Measurements from ENCODE around the gene TOMM40L.

The TOMM40L gene

DNA sequence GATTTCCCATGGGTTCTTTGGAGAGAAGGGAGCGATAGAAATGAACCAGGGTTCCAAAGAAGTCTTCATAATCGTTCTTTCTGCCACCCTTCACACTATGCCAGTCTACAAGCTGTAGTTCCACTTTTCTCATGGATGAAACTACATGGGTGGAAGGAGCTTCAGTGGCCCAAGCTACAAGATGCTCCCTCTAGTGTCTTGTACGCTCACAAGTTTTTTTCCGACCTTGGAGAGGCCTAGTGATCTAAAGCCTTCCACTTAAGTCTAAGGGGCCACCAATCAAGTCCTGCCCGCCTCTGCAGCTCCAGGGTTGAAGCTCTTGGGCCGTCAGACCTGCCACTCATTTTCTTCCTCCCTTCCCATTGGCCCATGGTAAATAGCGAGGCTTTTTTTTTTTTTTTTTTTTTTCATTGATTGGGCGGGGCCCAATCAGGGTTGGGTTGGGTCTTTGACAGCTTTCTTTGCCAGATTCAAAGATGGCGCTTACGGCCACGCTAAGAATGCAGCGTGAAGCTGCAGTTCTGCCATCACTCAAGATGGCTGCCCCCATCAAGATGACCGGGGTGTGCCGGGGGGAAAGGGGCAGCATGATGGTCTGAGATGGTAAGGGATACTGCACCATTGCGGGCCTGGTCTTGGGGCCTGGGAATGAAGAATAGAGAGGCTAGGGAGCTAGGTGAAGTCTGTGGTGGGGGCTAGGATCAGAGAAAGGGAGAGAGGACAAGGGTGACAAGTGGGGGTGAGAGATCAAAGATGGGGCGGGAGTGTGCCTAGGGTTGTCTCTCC, at the start of gene TOMM40L:
TOMM40L (plus strand) TSS at position 527 of the 786 bp plus-strand sequence. CDS start 430 bp downstream, outside the sequence.
- DNase-seq: peak; percentile 91

DNA sequence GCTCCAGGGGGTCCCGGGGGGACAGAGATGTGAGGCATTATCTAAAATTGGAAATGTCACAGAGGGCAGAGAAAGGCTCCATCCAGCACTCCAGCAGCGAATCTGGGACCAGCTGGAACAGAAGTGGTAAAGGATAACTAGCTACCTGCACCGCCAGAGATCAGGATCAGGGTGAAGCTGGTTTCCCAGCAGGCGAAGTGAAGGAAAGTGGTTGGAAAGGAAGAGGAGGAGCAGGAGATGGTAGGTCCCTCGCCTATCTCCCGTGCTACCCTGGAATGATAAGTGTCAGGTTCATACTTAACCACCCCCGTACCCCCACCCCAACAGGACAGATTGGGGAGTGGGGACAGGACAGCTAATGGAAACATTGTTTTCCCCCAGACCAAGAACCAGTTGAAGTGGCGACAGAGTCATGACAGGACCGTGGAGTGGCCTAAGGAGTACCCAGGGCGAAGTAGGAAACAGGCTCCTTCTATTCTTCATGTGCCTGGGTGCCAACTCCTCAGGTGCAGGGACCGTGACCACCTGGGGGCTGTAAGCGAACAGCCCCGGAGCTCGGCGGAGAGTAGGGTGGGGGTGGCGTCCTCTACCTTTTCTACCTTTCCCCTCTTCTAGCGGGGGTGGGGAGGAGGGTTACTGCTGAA, 49.3 kb upstream of the TOMM40L start:
- no peak for DNase-seq

DNA sequence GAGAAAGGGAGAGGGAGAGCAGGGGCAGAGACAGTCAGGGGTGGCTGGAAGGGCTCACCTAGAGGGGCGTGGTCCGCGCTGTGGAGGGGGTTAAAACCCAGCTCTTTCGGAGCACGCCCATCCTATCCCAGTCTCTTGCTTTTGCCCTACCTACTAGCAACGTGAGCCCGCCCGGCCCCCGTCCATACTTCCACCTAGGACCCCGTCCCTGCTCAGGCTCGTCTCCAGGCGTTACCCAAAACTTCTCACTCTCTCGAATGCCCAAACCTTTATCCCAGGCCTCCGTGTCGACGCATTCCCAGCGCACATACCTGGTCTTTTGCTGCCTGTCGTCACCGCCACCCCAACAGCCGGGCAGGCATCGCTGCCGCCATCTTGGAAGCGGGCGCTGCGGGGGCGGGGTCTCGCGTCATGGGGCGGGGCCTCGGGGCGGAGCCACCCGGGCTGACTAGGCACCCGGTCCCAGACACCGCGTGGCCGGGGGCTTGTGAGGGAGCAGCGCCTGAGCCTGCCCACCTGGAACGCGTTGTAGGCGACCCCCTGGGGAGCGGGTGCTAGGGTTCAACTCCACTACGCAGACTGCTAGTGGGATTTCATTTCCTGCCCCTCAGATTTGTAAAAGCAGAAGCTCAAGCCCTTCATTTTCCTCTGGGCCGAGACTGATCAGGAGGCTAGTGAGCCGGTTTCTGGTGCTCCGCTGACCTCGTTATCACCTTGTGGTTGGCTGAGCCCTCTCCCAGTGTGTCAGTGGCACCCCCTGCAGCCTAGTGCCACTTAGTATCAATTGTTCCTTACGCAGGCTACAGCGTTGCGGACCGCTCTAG, 48.5 kb upstream of the TOMM40L start, which contains the start of gene B4GALT3:
B4GALT3 (minus strand) TSS at position 396 of the 824 bp plus-strand sequence. CDS start 1,447 bp downstream, outside the sequence.
- peak; percentile 95 for DNase-seq

DNA sequence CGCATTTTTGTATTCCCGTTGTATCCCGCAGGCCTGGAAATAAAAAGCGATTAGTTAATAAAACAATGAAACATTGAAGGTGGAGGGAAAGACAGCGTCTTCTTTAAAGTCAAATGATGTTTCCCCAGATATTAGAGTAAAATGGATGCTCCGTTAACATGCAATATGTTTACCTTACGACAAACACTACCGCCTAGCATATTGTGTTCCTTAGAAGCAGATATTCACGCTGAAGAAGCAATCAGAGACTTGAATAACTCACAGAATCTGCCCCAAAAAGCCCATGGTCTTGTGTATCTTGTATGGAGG, 48.0 kb upstream of the TOMM40L start:
- DNase-seq: no peak

DNA sequence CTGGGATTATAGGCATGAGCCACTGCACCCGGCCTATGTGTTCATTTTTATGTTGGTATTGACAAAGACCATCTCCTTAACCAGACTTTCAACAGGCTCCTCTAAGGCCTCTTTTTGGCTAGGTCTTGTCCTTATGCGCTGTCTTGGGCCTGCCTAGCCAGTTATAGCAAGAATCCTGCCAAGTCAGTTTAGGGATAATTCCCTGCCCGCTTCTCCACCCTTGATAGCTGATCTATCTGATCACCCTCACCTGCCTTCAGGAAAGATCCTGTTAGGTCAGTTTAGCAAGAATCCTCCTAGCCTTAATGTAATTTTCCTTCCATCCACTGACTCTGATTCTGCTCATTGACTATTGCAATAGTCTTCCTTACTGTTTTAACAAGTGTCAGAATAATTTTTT, 46.2 kb upstream of the TOMM40L start:
- no peak for DNase-seq

DNA sequence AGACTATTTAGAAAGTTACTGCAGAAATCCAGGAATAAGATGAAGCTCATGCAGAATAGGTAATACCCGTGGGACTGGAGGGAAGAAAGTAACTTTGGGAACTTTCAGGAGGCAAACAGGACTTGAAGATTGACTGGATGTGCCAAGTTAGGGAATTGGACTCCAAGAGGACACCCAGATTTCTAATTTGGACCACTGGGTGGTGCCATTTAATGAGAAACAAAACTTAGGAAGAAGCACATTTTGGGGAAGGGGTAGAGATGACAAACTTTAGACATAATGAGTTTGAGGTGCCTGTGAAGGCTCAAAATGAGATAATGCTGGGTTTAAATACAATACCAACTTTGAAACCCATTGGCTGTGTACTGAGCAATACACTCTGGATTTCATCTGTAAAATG, 45.2 kb upstream of the TOMM40L start:
- no peak for DNase-seq

DNA sequence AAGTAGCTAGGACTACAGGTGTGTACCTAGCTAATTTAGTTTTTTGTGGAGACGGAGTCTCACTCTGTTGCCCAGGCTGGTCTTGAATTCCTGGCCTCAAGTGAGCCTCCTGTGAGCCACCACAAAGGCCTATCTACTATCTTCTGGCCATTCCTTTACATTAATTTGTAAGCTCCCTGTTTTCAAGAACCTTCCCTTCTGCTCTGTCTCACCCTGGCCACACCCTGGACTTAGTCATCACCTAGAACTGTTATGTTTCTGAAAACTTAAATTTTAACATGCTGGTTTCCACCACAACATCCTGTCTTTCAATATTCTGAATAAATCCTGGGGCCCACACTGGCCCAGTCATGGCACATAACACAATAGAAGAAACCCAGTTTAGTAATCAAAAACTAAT, 43.6 kb upstream of the TOMM40L start:
- DNase-seq: peak; percentile 76

DNA sequence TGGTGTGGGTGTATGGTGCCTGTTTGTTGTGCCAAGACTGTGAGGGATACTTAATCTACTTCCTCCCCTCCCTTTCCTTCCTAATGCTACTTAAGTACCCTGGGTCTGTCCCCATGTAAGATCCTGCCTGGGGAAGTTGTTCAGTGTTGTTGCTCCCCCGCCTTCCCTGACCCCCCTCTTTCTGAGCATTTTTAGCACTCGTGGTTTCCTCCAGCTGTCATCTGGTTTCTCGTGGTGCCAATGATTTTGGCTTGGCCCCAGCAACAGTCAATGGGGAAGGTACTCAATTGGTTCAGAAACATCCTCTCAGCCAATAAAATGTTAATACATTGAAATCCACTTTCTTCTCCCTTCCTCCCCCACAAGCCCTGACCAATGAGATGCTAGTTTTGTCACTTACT, 40.6 kb upstream of the TOMM40L start:
- peak; percentile 75 for DNase-seq

DNA sequence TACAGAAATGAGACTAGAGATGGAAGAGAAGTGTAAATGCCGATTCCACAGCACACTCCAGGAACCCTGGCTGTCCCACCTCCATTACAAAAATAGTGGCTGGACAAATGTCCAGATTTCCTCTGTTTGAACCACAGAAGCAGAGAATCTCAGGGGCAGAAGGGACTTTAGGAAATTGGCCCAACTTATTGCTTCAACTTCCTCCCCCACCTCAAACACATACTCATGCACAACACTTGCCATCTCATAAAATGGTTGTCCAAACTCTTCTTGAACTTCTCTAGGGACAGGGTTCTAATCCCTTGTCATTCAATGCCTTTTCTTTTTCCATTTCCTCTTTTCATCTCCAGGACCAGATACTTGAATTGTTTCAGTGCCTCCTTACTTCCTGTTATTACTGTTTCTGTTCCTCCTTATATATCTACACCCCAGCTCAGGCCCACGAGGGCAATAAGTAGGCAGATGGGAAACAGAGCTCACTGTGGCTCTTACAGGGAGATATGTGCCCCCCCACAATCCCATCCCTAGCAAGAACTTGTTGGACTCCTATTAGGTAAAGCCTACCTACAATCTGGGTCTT, 40.0 kb upstream of the TOMM40L start:
- DNase-seq: no peak

DNA sequence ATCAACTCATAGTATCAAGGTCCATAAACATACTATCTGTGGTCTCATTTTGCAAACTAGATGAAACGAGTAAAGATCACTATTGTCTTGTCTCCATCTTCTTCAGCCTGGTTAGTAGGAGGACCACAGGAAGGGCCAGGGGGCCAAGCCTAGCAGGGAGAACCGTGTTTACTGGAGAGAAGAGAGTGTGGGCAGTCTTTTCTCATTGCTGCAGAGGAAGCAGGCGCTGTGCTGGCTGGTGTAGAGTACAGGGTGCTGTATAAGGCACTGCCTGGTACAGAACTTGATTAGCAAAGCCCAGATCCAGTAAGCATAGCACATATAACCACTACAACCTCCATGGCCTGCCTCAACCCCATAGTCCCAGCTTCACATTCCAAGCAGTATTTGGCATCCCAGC, 38.5 kb upstream of the TOMM40L start:
- no peak for DNase-seq

DNA sequence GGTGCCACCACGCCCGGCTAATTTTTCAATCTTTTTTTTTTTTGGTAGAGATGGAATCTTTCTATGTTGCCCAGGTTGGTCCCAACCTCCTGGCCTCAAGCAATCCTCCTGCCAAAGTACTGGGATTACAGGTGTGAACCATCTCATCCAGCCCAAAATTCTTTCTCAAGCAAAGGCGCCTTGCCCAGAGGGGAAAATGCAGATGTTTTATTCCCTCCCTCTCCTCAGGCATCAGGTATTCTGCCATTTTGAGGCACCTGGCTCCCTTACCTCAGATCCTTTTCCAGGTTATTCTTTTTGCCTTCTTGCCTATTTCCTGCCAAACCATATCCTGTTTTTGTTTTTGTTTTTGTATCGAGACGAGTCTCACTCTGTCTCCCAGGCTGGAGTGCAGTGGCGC, 37.5 kb upstream of the TOMM40L start:
- no peak for DNase-seq

DNA sequence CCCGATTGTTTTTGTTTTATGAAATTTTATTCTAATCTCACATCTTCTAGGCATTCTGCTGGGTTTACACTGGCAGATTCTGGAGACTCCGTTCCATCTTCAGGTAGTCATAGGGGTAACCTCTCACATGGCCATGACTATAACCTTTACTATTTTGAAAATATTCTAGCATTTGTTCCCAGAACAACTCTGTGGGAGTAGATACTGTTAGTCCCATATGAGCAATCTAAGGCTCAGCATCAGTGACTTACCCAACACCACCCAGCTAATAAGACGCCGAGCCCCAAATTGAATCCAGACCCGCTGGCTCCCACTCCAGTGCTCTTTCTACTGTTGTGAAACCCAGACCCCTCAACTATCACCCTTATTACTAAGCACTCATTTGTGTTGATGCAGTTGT, 36.8 kb upstream of the TOMM40L start:
- DNase-seq: no peak

DNA sequence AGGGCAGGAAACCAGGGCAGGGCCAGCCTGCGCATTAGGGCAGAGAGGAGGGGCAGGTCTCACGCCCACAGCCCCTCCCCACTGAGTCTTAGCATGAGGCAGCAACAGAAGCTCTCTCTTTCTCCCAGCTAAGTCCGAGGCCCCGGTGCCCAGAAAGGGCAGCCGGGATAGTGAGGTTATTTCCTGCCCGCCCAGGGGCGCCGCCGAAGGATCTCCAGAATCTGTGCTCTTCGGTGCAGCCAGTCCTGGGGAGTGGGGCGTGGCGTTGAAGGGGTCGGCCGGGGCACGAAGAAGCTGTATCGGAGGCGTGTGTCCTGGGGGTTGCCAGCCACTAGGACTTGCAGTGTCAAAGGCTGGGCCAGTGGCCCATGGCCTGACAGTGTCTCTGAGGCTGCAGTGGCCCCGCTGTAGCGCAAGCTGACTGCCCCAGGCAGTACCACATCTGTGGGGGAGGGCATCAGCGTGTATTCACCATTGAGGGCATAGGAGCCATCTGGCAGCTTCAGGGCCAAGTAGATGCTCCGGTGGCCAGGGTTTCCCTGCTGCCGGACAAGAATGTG, 34.8 kb upstream of the TOMM40L start:
- no peak for DNase-seq

DNA sequence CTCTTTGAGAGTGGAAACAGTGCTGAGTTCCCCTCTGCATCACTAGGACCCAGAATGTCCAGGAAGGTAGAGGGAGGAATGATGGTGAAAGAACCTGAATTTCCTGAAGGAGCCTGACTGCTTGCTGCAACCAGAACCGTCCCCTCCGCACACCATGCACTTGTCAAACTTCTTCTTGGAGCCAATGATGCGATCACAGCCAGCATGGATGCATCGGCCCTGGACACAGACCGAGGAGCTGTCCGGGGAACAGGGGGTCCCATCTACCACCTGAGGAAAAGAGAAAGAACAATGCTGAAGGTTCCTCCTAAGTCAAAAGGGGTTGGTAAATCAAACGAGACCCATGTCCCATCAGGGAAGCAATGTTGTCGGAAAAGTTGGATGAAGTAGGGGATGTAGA, 33.9 kb upstream of the TOMM40L start:
- no peak for DNase-seq

DNA sequence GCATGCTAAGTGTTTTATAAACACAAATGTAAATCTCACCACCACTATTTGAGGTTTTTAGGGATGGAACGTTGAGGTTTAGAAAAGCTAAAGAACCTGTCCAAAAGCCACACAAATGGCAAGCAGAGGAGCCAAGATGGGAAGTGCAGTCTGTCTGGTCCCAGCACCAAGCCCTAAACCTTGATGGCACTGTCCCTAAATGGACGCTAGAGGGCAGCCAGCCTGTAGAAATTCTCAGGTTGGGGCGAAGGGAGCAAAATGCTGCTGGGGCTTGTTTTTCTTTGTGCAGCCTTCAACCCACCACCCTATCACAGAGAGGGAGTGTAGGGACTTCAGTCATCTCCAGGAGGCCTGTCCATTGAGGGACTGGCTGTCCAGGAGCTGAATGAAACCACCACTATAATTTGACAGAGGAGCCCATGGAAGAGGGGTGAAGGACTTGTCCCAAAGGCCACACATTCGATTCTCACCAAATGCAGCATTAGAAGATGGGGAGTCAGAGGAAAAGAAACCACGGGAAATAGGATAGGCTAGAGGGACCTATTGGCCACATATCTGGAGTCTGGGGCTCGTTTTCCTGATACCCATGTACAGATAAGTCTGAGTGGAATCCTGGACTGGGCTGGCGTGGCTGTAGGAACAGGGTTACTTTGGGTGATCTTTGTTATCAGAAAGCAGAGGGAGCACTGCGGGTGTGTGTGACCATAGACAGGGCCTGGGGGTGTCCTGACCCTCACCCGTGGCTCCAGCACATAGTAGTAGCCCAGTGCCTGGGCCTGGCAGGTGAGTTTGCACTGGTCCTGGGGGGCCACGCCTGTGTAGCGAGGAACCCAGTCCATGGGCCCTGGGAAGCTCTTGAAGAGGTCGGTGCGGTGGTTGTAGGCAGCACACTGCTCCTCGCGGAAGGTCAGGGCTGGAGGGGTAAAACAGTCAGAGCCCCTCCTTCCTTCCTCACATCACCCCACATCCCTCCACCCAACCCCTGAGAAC, 33.1 kb upstream of the TOMM40L start:
- DNase-seq: peak; percentile 75

DNA sequence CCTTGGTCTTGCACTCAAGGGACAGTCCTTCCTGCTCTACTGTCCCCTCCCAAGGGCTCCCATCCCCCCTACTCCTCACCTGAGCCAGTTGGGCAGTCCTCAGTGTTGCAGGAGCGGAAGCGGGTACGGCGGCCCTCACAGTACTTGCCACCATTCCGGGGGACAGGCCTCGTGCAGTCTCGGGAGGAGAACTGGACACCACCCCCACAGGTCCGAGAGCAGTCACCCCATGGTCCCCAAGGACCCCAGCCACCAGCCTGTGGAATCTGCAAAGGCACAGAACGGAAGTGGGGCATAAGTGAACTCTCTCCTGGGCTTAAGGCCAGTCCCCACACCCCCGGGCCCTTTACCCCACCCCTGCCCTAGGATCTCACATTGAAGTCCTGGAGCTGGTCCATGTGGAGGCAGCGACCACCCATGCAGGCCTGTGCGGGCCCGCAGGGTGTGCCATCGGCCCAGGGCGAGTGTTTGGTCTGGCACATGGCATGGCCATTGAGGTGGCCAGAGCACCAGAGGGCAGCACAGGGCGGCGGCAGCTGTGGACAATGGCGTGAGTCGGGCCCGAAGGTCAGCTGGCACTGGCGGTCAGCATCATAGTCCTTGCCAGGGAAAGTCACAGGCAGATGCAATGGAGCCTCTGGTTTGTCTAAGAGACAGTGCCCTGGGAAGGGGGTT, 32.2 kb upstream of the TOMM40L start:
- DNase-seq: no peak

DNA sequence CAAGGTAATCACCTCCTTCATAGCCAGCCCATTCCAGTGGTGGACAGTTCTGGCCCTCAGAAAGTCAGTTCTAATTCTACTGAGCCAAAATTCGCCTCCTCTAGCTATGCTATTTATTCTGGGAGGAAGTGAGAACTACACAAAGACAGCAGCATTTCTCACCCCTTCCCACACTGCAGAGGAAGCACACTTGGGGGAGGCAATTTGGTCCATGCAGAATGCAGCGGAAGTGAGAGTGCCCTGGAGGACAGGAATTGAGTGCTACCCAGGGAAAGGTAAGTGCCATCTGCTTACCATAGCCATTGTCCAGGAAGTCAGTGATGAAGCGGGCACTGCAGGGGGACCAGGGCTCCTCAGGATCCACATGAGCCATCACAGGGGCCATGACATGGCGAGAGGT, 30.7 kb upstream of the TOMM40L start:
- DNase-seq: no peak

DNA sequence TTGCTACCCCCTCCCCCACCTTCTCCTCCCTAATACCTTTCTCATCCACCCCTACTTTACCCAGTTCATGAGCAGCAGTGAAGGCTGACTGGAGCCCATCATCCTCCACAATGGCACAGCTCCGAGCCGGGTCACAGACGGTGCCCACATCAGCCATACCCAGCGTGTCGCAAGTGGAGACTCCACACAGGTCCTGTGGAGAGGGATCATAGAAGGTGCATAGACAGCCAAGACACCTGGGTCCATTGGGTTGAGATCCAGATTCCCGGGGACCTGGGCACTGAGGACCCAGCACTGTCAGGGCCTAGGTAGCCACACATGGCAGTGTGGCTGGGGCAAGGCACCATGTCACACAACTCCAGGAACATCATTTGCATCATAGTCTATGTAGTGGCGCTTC, 29.7 kb upstream of the TOMM40L start:
- DNase-seq: no peak

DNA sequence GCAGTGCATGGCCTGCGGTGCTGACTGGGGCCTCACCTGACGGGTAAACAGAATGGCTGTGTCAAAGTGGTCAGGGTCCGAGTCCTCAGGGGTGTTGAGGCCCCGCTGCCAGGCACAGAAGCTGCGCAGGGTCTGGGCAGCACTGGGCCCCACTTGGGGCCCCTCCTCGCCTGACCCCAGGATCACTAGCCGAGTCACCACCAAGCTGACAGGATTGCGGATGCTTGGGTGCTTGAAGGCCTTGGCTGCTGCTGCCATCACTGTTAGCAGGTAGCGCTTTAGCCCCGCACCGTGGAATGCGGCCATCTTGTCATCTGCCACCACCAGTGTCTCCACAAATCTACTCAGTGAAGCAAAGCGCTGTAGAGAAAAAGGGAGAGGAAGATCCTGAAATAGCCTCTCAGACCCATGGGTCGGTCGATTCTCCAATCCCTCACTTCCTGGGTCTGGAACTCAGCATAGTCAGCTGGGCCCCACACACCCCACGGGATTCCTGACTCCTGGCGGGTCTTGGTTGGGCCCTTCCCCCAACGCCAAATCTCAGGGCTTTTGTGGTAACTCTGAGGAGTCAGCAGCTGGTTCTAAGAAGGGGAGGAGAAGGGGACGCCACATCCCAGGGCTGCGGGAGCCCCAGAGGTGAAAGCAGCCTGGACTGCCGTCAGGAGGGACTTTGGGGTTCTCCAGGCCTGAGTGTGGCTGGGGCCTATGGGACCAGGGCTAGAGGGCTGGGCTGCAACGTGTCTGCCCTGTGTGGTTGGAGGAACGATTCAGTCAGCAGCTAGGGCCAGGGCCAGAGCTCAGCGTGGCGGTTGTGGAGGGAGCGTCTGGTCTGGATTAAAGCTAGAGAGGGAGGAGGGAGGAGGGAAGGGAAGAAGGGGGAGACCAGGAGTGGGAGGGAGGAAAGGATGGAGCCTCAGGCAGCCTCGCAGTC, 29.1 kb upstream of the TOMM40L start:
- no peak for DNase-seq
